Right lung (tissue), 5 donors: ENCODE results near the gene ITGA1. TPM values are rescaled to one million over a fixed set of nuclear protein-coding genes. Genes with fewer than 3 reads are reported as not detected.

Source experiments
- DNase-seq, 2 donors: peaks; one replicate each; pipeline ENCODE4 v3.0.0-alpha.2; 2013
- polyA plus RNA-seq, 5 donors: library from polyadenylated mRNA; unstranded; fragments of 120-200 nt; gene quantifications; one replicate each; pipeline versions ENCODE4 v1.2.1 to v1.2.3, GENCODE V29; 2013; ENCODE audit warnings: inconsistent platforms in 1 of 5, low replicate concordance in 1 of 5; ENCODE audit not compliant: insufficient read length in 5 of 5, insufficient read depth in 1 of 5

ITGA1 gene
- polyA plus RNA-seq, 5 donors: 32.4 to 104 (median 93.9) TPM

DNA sequence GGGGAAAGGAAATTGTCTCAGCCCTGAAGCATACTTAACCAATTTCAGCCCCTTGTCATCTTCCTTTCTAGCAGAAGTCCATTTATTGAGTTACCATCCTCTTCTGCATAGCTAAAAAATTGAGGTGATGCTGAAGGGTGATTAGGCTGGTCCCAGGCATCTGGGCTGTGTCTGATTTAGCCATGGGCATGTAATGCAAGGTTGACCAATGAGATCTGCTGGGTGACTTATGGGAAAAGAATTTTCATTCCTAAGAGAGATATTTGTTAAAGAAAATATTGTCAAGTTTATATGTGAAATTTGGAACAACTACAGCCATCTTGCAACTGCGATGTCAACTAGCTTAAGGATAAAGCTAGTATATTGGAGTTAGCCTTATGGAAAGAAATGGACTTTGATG lies 206.6 kb downstream of the ITGA1 start:
- no peak for DNase-seq

- no peak for DNase-seq
Measured at GRCh38 chr5:52995095-52995494, 207.4 kb downstream of the ITGA1 start.

GRCh38 chr5:52995914-52996313 lies 208.2 kb downstream of the ITGA1 start:
- DNase-seq: no peak

- DNase-seq: no peak
Measured at GRCh38 chr5:52996979-52997378, 209.3 kb downstream of the ITGA1 start.

GRCh38 chr5:52997424-52997823 lies 209.7 kb downstream of the ITGA1 start:
- no peak for DNase-seq

DNA sequence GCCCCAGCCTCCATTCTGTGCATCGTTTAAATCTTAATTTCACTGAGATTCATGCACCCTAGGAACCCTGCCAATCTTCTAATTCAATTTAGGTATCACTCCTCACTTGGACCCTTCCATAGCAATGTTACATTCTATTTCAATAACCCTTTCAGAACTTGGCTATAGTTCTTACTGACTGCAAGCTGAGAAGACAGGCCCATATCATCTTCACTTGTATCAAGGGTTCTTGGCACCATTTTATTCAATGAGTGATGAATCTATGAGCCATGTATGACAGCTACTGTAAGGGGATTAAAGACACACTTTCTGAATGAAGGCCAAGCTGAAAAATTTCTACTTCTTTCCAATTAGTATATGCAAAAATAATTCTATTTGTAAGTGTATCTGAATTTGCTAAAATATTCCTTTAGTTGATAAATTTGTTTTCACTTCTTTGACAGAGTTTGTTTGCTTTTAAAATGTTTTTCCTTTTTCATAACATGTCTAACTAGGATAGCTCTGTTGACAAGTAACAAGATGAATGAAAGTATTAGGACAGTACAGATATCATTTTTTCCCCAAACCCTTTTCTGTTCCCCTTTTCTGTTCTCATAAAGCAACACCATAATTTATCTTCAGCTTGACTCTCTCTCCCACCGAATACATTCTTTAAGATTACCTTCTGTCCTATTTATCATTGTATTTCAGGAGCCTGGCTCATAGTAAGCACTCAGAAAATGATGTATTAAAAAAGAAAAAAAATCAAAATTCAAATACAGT lies 211.0 kb downstream of the ITGA1 start:
- DNase-seq: no peak

DNA sequence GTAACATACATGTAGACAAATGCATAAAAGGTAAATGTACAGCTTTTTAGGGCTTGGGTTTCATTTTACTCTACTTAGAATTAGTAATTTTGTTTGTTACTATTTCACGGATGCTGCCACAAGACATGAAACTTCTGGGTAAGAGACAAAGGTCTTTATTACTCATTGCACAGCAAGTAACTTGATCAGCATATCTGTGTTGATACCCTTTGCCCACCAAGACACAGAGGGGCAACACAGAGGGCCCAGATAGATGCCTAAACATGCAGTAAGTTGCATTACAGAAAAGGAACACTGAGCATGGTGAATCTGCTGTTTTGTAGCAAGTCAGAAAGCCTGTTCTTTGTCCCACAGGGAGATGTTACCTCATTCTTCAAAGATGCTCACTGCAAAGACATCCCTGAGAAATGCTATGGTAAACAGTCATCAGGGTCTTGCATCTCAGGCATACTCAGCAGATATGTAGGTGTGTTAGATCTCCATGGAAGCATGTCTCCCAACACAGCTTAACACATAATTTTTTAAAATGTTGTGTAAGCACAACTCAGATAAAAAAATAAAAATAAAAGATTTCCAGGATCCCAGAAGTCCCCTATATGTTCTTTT lies 211.7 kb downstream of the ITGA1 start:
- DNase-seq: no peak

GRCh38 chr5:53001541-53001940 lies 213.8 kb downstream of the ITGA1 start:
- DNase-seq: no peak

DNA sequence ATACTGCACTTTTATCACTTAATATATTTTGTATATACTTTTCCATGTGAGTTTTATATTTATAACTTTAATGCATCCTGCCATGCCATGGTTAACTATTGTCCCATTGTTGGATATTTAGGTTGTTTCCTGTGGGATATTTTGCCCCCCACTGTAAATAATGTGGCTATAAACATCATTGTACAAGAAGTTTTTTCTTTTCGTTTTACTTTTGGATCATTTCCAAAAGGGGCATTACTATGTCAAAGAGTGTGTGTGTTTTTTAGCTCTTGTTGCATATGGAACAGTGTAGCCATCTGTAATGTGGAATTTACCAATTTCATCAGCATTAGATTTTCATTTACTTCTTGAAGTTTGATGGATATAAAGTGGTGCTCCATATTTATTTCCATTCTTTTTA lies 214.8 kb downstream of the ITGA1 start:
- DNase-seq: no peak

DNA sequence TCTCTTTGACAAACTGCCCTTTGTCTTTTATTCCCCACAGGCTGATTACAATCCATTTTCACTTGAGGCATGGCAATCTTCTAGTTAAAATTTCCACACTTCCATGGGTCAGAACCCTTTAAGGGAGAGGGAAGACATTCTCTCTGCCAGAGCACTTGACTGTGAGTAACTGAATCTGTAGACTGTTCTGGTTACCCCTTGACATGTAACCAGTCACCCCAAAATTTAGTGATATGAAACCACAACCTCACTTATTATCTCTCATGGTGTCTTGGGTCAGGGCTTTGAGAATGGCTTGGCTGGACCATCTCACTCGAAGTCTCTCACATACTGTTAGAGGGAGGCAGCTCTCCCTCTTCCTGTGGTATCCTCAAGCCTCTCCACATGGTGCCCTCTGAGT lies 215.4 kb downstream of the ITGA1 start:
- no peak for DNase-seq

GRCh38 chr5:53006911-53007890 lies 219.5 kb downstream of the ITGA1 start:
- no peak for DNase-seq

- no peak for DNase-seq
Measured at GRCh38 chr5:53008751-53009150, 221.0 kb downstream of the ITGA1 start.

Other genes with a start within 250 kb of the ITGA1 start
- gene PELO, start within 50 bp of the ITGA1 start, polyA plus RNA-seq: 10 to 100 TPM; 21.8 to 26.0 (median 23.5) TPM
- gene ITGA2, start 201.4 kb downstream of the ITGA1 start, polyA plus RNA-seq: 10 to 100 TPM; 36.3 to 58.3 (median 54.2) TPM